ENCODE data around the gene DIS3L.

DNA sequence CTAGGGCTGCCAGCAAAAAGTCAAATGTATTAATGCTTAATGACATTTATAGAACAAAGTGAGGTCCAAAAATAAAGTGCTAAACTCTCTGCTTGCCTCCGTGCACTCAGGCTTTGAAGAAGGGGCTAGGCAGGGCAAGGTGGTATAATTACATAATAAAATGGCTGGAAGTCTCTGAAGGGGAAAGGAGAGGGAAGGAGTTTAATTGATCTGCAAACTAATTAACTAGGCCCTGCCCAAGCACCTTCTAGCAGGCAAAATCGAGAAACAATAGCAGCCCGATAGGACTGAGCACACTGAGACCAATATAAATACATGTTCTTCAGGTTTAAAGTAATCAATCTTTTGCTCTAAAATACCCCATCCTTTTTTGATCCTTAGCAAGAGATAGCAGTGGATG, 13.0 kb downstream of the DIS3L start:
- TF ChIP-seq, protein P1, sequence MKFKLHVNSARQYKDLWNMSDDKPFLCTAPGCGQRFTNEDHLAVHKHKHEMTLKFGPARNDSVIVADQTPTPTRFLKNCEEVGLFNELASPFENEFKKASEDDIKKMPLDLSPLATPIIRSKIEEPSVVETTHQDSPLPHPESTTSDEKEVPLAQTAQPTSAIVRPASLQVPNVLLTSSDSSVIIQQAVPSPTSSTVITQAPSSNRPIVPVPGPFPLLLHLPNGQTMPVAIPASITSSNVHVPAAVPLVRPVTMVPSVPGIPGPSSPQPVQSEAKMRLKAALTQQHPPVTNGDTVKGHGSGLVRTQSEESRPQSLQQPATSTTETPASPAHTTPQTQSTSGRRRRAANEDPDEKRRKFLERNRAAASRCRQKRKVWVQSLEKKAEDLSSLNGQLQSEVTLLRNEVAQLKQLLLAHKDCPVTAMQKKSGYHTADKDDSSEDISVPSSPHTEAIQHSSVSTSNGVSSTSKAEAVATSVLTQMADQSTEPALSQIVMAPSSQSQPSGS (CRISPR knock-in tag; IDR thresholded peaks at IDR 0.05) = no peak
- TF ChIP-seq, protein P2, sequence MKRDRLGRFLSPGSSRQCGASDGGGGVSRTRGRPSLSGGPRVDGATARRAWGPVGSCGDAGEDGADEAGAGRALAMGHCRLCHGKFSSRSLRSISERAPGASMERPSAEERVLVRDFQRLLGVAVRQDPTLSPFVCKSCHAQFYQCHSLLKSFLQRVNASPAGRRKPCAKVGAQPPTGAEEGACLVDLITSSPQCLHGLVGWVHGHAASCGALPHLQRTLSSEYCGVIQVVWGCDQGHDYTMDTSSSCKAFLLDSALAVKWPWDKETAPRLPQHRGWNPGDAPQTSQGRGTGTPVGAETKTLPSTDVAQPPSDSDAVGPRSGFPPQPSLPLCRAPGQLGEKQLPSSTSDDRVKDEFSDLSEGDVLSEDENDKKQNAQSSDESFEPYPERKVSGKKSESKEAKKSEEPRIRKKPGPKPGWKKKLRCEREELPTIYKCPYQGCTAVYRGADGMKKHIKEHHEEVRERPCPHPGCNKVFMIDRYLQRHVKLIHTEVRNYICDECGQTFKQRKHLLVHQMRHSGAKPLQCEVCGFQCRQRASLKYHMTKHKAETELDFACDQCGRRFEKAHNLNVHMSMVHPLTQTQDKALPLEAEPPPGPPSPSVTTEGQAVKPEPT (CRISPR knock-in tag; IDR thresholded peaks at IDR 0.05; ENCODE audit: low read depth) = no peak

All from HepG2 (cell line).